GM12878 (cell line): ENCODE measurements around the gene CTSE.

ENCODE experiments used
- CEBPB ChIP-seq, 2 experiments: fragments of 150-350 bp in 1 of 2; IDR thresholded peaks; 2 replicates each; pipeline ENCODE4 v1.6.1; 2012 to 2014; ENCODE audit warnings: low read depth in 2 of 2, low read length in 2 of 2, borderline replicate concordance in 1 of 2, inconsistent platforms in 1 of 2
- CTCF ChIP-seq, 3 experiments: IDR thresholded peaks in 2 of 3; conservative IDR thresholded peaks in 1 of 3; 2 replicates each; pipeline ENCODE4 v1.5.1; 2011; ENCODE audit warnings: low read depth in 3 of 3, low read length in 3 of 3, mild to moderate bottlenecking in 3 of 3, control low read depth in 2 of 3, moderate library complexity in 2 of 3, inconsistent platforms in 1 of 3, mixed read lengths in 1 of 3; ENCODE audit not compliant: control insufficient read depth in 2 of 3, insufficient read depth in 1 of 3; ENCODE audit errors: extremely low read depth in 1 of 3
- EP300 ChIP-seq, 2 experiments: fragments of 150-350 bp in 1 of 2; IDR thresholded peaks; 2 replicates each; pipeline ENCODE4 v1.6.1; 2011 to 2012; ENCODE audit warnings: low read depth in 2 of 2, low read length in 2 of 2, borderline replicate concordance in 1 of 2, improper control_type of control experiment in 1 of 2, inconsistent platforms in 1 of 2; ENCODE audit not compliant: control insufficient read depth in 1 of 2
- MYC ChIP-seq: IDR thresholded peaks from 2 replicates; pipeline ENCODE4 v1.6.1; 2011; ENCODE audit warnings: mild to moderate bottlenecking, low read length, moderate library complexity, inconsistent platforms; ENCODE audit not compliant: insufficient read depth, insufficient replicate concordance, insufficient read length, severe bottlenecking

- TF ChIP-seq EP300 (IDR thresholded peaks at IDR 0.05; ENCODE audit: borderline replicate concordance in 1 of 2, control insufficient read depth in 1 of 2, low read depth in 2 of 2, low read length in 2 of 2) (no peak), CEBPB (IDR thresholded peaks at IDR 0.05; ENCODE audit: borderline replicate concordance in 1 of 2, low read depth in 2 of 2, low read length in 2 of 2) (no peak), CTCF (IDR thresholded peaks at IDR 0.05 in 2 of 3, conservative IDR thresholded peaks at IDR 0.05 in 1 of 3; ENCODE audit: control insufficient read depth in 2 of 3, extremely low read depth in 1 of 3, insufficient read depth in 1 of 3, low read depth in 3 of 3, low read length in 3 of 3) (no peak), MYC (no peak)
These were observed 26.4 kb upstream of the CTSE start for GRCh38 chr1:206049919-206050600.
